ENCODE data around the gene POLE.

Gene POLE

GRCh38 chr12:132574271-132574996 is 112.7 kb downstream of the POLE start:
- DNase-seq, result no peak

Data from activated CD4-positive, alpha-beta T cell treated with anti-CD3 and anti-CD28 coated beads, Interleukin-2, Interleukin-6, amounts not matched to agents 100 ng/mL and 50 ng/mL, durations not matched to agents 16 hours and 8 hours (primary cell).